ENCODE results near the gene CATSPER3.

GRCh38 chr5:134958755-134959154, 9.0 kb upstream of the CATSPER3 start:
- TF ChIP-seq POLR2A (IDR thresholded peaks at IDR 0.05) (no peak), CTCF (IDR thresholded peaks at IDR 0.05) (no peak), POLR2AphosphoS5 (IDR thresholded peaks at IDR 0.05) (no peak), EP300 (IDR thresholded peaks at IDR 0.05) (no peak)
